Neural crest cell (in vitro differentiated cells): ENCODE data around the gene RANBP9. TPM values are rescaled to one million over a fixed set of nuclear protein-coding genes. Genes with fewer than 3 reads are reported as not detected.
A peak's percentile ranks its signal among the peaks of the same experiment; 100 is the strongest.

ENCODE experiments used
- DNase-seq: peaks from one replicate; pipeline ENCODE4 v3.0.0; 2021; ENCODE audit warnings: low read depth, mixed read lengths, low spot score
- H3K27ac Mint-ChIP-seq: one replicate; pipeline ENCODE4 v1.8.0; 2021; ENCODE audit warnings: mild to moderate bottlenecking, mixed read lengths; ENCODE audit not compliant: unreplicated experiment
- H3K27me3 Mint-ChIP-seq: 2 replicates; pipeline ENCODE4 v1.8.0; 2021; ENCODE audit warnings: low read depth, mild to moderate bottlenecking, mixed read lengths
- H3K36me3 Mint-ChIP-seq: 2 replicates; pipeline ENCODE4 v1.8.0; 2021; ENCODE audit warnings: low read depth, mild to moderate bottlenecking, mixed read lengths
- H3K4me1 Mint-ChIP-seq: 2 replicates; pipeline ENCODE4 v1.8.0; 2021; ENCODE audit warnings: mixed read lengths
- H3K4me3 Mint-ChIP-seq: one replicate; pipeline ENCODE4 v1.8.0; 2021; ENCODE audit warnings: mild to moderate bottlenecking, mixed read lengths
- H3K9me3 Mint-ChIP-seq: 2 replicates; pipeline ENCODE4 v1.8.0; 2021; ENCODE audit warnings: mixed read lengths
- long read RNA-seq: library from polyadenylated mRNA; unstranded; transcript quantifications from one replicate; pipeline ENCODE4 v2.0.0, GENCODE V29; 2020
- total RNA-seq: library from RNA; stranded (reverse); gene quantifications from 2 replicates; pipeline ENCODE4 v1.2.1, GENCODE V29; 2021
- TF ChIP-seq, protein P1 (sequence below): fragments of 200-600 bp; sonication (generic); conservative IDR thresholded peaks from 2 replicates; pipeline ENCODE4 v1.5.0; 2021; ENCODE audit warnings: antibody characterized with exemption, mild to moderate bottlenecking

RANBP9 gene
- total RNA-seq: 41.2 and 41.5 TPM in 2 replicates
- long read RNA-seq, partial matches to known transcripts: 4 of 7 reads
- long read RNA-seq, other reads (novel, unspliced or antisense): 3 of 7 reads

DNA sequence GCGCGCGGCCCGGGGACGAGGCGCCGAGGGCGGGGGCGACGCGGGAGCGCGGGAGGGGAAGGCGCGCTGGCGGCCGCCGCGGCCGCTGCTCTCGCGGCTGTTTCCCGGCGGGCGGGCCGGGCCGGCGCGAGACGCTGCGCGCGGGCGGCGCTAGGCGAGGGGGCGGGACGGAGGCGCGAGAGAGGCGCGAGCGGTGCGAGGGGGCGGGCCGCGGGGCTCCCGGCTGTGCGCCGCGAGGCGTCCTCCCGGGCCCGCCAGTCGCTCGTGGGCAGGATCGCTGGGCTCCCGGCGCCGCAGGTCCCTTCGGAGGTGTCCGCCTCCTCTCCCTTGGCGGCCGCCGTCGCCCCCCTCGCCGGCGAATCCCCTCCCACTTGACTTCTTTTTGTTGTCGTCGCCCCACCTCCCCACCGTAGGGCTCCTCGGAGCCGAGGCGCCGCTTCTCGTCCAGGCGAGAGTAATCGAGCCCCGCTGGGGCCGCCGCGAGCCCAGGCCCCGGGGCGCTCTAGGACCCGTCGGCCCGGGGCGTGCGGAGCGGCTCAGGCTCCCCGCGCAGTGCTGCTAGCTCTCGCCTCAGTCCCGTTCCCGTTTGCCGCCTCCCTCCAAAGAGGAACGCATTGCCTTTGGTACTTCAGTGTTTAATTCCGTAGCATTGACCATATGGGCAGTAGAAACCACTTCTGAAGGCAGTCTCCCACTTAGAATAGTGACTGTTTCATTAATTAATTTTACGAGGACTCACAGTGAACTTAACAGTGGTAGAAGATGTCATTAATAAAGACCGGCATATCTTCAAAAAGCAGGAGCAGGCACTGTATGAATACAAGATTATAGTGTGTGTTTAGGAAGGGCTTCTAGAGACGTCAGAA is at the start of gene RANBP9:
Gene RANBP9, minus strand, starts transcription at position 103 of the 866 bp plus-strand sequence. CDS start 330 bp downstream, outside the sequence.
- DNase-seq: peak; percentile 76
- TF ChIP-seq, protein P1, sequence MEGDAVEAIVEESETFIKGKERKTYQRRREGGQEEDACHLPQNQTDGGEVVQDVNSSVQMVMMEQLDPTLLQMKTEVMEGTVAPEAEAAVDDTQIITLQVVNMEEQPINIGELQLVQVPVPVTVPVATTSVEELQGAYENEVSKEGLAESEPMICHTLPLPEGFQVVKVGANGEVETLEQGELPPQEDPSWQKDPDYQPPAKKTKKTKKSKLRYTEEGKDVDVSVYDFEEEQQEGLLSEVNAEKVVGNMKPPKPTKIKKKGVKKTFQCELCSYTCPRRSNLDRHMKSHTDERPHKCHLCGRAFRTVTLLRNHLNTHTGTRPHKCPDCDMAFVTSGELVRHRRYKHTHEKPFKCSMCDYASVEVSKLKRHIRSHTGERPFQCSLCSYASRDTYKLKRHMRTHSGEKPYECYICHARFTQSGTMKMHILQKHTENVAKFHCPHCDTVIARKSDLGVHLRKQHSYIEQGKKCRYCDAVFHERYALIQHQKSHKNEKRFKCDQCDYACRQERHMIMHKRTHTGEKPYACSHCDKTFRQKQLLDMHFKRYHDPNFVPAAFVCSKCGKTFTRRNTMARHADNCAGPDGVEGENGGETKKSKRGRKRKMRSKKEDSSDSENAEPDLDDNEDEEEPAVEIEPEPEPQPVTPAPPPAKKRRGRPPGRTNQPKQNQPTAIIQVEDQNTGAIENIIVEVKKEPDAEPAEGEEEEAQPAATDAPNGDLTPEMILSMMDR: no peak
- H3K4me1 Mint-ChIP-seq: peaks cover 37% of the 10 kb centered on the region
- H3K36me3 Mint-ChIP-seq: peaks cover 7% of the 10 kb centered on the region
- no peaks in the 10 kb centered on the region for H3K27me3 Mint-ChIP-seq
- peak within 1 kb of the TSS; percentile 90 for H3K27ac Mint-ChIP-seq
- H3K9me3 Mint-ChIP-seq: peaks cover 4% of the 10 kb centered on the region
- H3K4me3 Mint-ChIP-seq: peak within 1 kb of the TSS; percentile 97

DNA sequence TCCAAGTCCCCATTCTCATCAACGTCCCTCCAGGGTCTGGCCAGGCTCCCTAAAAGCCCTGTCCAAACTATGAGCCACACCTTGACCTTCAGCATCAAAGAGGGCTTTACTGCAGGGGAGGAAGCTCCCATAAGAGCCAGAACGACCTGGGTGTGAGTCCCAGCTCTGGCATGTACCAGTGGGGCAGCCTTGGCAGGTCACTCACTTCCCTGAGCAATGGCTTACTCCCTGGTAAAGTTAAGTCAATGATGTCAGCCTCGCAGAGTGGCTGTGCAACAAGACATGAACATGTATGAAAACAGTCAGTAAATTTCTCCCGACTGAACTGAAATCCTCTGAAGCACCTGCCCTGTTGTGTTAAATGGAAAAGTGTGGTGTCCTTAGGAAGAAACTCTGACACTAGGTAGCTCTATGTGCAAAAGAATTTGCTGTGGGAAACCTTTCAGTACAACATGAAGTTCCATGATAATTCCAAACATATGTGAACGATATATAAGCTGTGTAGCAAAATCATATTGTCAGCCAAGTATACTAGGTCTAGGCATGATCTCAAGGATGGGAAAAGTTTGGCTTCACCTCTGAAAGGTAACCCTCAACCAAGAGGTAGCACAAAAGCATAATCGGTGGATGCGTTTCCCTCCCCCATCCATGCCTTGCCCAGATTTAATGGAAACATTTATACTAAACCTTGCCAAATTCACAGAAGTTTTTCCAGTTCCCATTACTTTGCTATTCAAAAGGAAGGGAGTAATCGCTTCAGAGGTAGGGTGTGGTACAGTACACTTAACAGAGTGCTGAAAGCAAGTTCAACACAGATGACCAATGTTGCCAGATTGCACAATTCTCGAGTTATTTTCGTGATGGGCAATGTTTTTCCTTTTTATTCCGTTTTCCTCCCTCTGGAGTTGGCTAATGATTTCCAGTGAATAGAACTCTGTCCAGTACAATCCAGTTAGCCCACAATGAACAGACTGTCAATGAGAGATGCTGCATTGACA is 49.0 kb upstream of the RANBP9 start:
- no peak overlapping the region for H3K4me3 Mint-ChIP-seq
- no peak overlapping the region for H3K27ac Mint-ChIP-seq
- no peak for DNase-seq
- H3K9me3 Mint-ChIP-seq: no peaks in the 10 kb centered on the region
- peaks cover 15% of the 10 kb centered on the region for H3K4me1 Mint-ChIP-seq
- H3K36me3 Mint-ChIP-seq: no peaks in the 10 kb centered on the region
- TF ChIP-seq, protein P1: no peak
- H3K27me3 Mint-ChIP-seq: no peaks in the 10 kb centered on the region

DNA sequence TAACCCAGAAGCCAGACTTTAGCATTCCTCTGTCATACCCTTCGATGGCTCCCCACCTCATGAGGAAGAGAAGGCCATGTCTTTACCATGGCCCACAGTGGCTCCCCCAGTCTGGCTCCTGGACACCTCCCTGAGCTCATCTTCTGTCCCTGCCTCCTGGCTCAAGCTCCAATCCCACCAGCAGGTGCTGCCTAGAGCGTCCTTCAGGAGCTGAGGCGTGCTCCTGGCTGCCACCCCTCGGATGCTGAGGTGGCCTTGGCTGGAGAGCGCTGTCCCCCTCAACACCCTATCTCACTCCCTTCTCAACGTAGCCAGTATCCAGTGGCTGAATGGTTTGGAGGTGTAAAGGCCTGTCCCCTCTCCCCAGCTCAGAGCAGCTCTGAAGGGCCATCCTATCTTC is 47.4 kb upstream of the RANBP9 start:
- H3K4me1 Mint-ChIP-seq: peaks cover 14% of the 10 kb centered on the region
- H3K9me3 Mint-ChIP-seq: no peaks in the 10 kb centered on the region
- H3K27me3 Mint-ChIP-seq: no peaks in the 10 kb centered on the region
- DNase-seq: no peak
- TF ChIP-seq, protein P1: no peak
- no peak overlapping the region for H3K27ac Mint-ChIP-seq
- H3K36me3 Mint-ChIP-seq: no peaks in the 10 kb centered on the region
- no peak overlapping the region for H3K4me3 Mint-ChIP-seq

DNA sequence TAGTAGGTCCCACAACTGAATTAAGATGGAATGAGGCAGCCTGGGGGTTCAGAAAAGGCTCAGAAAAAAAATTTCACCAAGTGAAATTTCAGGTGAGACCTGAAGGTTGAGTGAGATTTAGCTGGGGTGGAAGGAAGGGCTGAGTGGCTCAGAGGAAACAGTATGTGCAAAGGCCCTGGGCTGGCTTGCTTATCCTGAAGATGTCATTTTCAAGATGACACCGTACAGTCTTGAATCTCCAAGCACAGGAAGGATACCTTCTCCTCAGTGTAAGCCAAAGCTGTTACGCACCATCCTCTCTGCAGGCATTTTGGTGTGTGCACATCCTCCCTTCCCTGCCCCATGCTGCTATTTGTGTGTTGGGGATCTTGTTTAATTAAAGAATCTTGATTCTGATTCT is 43.0 kb upstream of the RANBP9 start:
- H3K27ac Mint-ChIP-seq: no peak overlapping the region
- no peak overlapping the region for H3K4me3 Mint-ChIP-seq
- no peaks in the 10 kb centered on the region for H3K9me3 Mint-ChIP-seq
- no peaks in the 10 kb centered on the region for H3K36me3 Mint-ChIP-seq
- no peaks in the 10 kb centered on the region for H3K27me3 Mint-ChIP-seq
- no peaks in the 10 kb centered on the region for H3K4me1 Mint-ChIP-seq
- TF ChIP-seq, protein P1: no peak
- DNase-seq: no peak

DNA sequence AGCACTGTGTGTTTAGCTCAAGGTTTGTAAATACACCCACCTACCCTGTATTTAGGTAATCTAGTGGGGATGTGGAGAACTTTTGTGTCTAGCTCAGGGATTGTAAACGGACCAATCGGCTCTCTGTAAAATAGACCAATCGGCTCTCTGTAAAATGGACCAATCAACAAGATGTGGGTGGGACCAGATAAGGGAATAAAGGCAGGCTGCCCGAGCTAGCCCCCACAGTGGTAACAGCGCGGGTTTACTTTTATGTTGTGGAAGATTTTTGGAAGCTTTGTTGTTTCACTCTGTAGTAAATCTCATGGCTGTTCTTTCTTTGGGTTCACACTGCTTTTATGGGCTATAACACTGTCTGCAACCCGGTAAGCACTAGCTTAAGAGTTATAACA is 32.1 kb upstream of the RANBP9 start:
- Mint-ChIP-seq H3K36me3 (no peaks in the 10 kb centered on the region), H3K27me3 (no peaks in the 10 kb centered on the region), H3K4me1 (no peaks in the 10 kb centered on the region), H3K9me3 (no peaks in the 10 kb centered on the region), H3K4me3 (no peak overlapping the region), H3K27ac (no peak overlapping the region)
- no peak for DNase-seq
- TF ChIP-seq, protein P1: no peak
